Panc1 (cell line): ENCODE results near the gene PACSIN1. TPM values are rescaled to one million over a fixed set of nuclear protein-coding genes. Genes with fewer than 3 reads are reported as not detected.

Experiments
- ATAC-seq: fragments of 200-7000 bp; cut with Tn5 transposase; 2 replicates; pipeline ENCODE4 v1.9.1; 2020; ENCODE audit warnings: mild to moderate bottlenecking, moderate library complexity
- BruUV-seq: library from RNA; stranded (reverse); fragments of 400-500 nt; replicated peaks from 2 replicates; lab custom pipeline; 2021; lab: Mats Ljungman, UMichigan
- CTCF ChIA-PET: fragments of 300-600 bp; sonication (Branson Sonifier 250); formaldehyde crosslinking; loops from one replicate; lab custom pipeline; 2022; ENCODE audit warnings: antibody characterized with exemption; lab: Charles Lee
- POLR2A ChIA-PET: fragments of 300-600 bp; sonication (Branson Sonifier 250); formaldehyde crosslinking; loops from one replicate; lab custom pipeline; 2022; ENCODE audit warnings: antibody characterized with exemption; lab: Charles Lee
- DNase-seq: peaks from one replicate; pipeline ENCODE4 v3.0.0-alpha.2; 2010; ENCODE audit warnings: low read depth, low spot score
- H3K27ac ChIP-seq: 2 replicates; pipeline ENCODE4 v1.5.1; 2011; ENCODE audit warnings: mild to moderate bottlenecking, low read length, inconsistent platforms
- H3K27me3 ChIP-seq: fragments of 200-500 bp; sonication (Bioruptor generic); 2 replicates; pipeline ENCODE4 v1.6.0; 2014; ENCODE audit warnings: low read length, inconsistent platforms; ENCODE audit not compliant: control insufficient read depth, insufficient read depth
- H3K36me3 ChIP-seq: fragments of 200-500 bp; sonication (Bioruptor generic); 2 replicates; pipeline ENCODE4 v1.5.1; 2014; ENCODE audit warnings: inconsistent platforms, mild to moderate bottlenecking, low read length, moderate library complexity; ENCODE audit not compliant: control insufficient read depth, insufficient read depth
- H3K4me1 ChIP-seq: 2 replicates; pipeline ENCODE4 v1.5.1; 2011; ENCODE audit warnings: inconsistent platforms, mild to moderate bottlenecking, low read length, moderate library complexity; ENCODE audit not compliant: control insufficient read depth, insufficient read depth
- H3K4me3 ChIP-seq, 2 experiments: 2 replicates each; pipeline ENCODE4 v1.5.1; 2011 to 2012; ENCODE audit warnings: low read depth in 2 of 2, low read length in 2 of 2, mild to moderate bottlenecking in 2 of 2, inconsistent platforms in 1 of 2, moderate library complexity in 1 of 2
- H3K9me3 ChIP-seq: fragments of 200-500 bp; sonication (Bioruptor generic); 2 replicates; pipeline ENCODE4 v1.5.1; 2014; ENCODE audit warnings: low read depth, mild to moderate bottlenecking, inconsistent platforms, low read length, moderate library complexity; ENCODE audit not compliant: control insufficient read depth, insufficient read depth
- CTCF ChIP-seq: fragments of 450-650 bp; IDR thresholded peaks from 2 replicates; pipeline ENCODE4 v1.5.1; 2017; ENCODE audit warnings: mild to moderate bottlenecking
- POLR2AphosphoS5 ChIP-seq: IDR thresholded peaks from 2 replicates; pipeline ENCODE4 v1.6.1; 2012; ENCODE audit warnings: mild to moderate bottlenecking, low read depth, low read length, moderate library complexity
- REST ChIP-seq, 2 experiments: IDR thresholded peaks; 2 replicates each; pipeline ENCODE4 v1.6.1; 2011 to 2012; ENCODE audit warnings: low read depth in 2 of 2, control low read depth in 1 of 2, low read length in 1 of 2, mild to moderate bottlenecking in 1 of 2, moderate library complexity in 1 of 2; ENCODE audit not compliant: insufficient read depth in 1 of 2
- SIN3A ChIP-seq: IDR thresholded peaks from 2 replicates; pipeline ENCODE4 v1.6.1; 2012; ENCODE audit warnings: low read depth, mild to moderate bottlenecking, low read length, moderate library complexity, borderline replicate concordance; ENCODE audit not compliant: insufficient read depth
- TCF7L2 ChIP-seq: IDR thresholded peaks from 2 replicates; pipeline ENCODE4 v1.6.1; 2011; ENCODE audit warnings: mild to moderate bottlenecking, low read depth, low read length, inconsistent platforms
- in situ Hi-C: cut with HindIII; loops from 2 replicates; pipeline ENCODE4 v1.10.0; 2016; ENCODE audit warnings: low sequenced_read_pairs, low pct_unique_long_range_greater_than_20kb
- intact Hi-C: fragments of 100-400 bp; cut with micrococcal nuclease; formaldehyde crosslinking; loops from one replicate; pipeline ENCODE4 v1.10.0; 2022; ENCODE audit not compliant: unreplicated experiment
- total RNA-seq: library from RNA; stranded (reverse); gene quantifications from one replicate; pipeline ENCODE4 v1.2.1, GENCODE V29; 2021; ENCODE audit not compliant: unreplicated experiment

The PACSIN1 gene
- total RNA-seq, 1 experiment from 2014 or later: 0.18 TPM

GRCh38 chr6:34562350-34562749 lies 96.5 kb downstream of the PACSIN1 start:
- no peak overlapping the region for H3K27ac ChIP-seq
- intact Hi-C loops (no loop called here), in situ Hi-C loops (no loop called here)

GRCh38 chr6:34562861-34563512 lies 97.1 kb downstream of the PACSIN1 start:
- no TSS peak for BruUV-seq
- TF ChIP-seq CTCF (no peak), SIN3A (no peak)
- H3K9me3 ChIP-seq: no peaks in the 10 kb centered on the region
- H3K27ac ChIP-seq: no peak overlapping the region
- POLR2A ChIA-PET: interaction anchor here (0.5 kb wide), 1 partner anchor 326 kb away, joined by 8 read pairs; the partner anchor contains the start of gene HMGA1
- DNase-seq (no peak), ATAC-seq (no peak)
- CTCF ChIA-PET: interaction anchor here (0.6 to 0.8 kb wide), 2 partner anchors 24 to 426 kb away, joined by 3 read pairs; no protein-coding TSS in a partner anchor
- H3K27me3 ChIP-seq: no peaks in the 10 kb centered on the region
- intact Hi-C loops (no loop called here), in situ Hi-C loops (no loop called here)
- no peak overlapping the region for H3K4me3 ChIP-seq
- H3K36me3 ChIP-seq: no peaks in the 10 kb centered on the region
- H3K4me1 ChIP-seq: 0 out of 2 replicates have a peak, but pooled peaks cover 3% of the 10 kb centered on the region

More at GRCh38 chr6:34562350-34562749, 96.5 kb downstream of the PACSIN1 start:
- no peak for TF ChIP-seq REST (IDR thresholded peaks at IDR 0.05; ENCODE audit: insufficient read depth in 1 of 2, low read depth in 2 of 2, low read length in 1 of 2)
- Histone ChIP-seq H3K9me3 (no peaks in the 10 kb centered on the region), H3K4me3 (no peak overlapping the region), H3K36me3 (no peaks in the 10 kb centered on the region), H3K4me1 (0 out of 2 replicates have a peak, but pooled peaks cover 3% of the 10 kb centered on the region), H3K27me3 (no peaks in the 10 kb centered on the region)
- no peak for DNase-seq
- ChIA-PET CTCF (no interaction called here), POLR2A (no interaction called here)
- no peak for ATAC-seq
- BruUV-seq: no TSS peak

GRCh38 chr6:34563513-34563870 lies 97.6 kb downstream of the PACSIN1 start:
- CTCF ChIA-PET: interaction anchor here (0.6 to 0.8 kb wide), 2 partner anchors 24 to 427 kb away, joined by 3 read pairs; no protein-coding TSS in a partner anchor
- no TSS peak for BruUV-seq
- POLR2A ChIA-PET: no interaction called here

More at GRCh38 chr6:34563513-34563870, 97.6 kb downstream of the PACSIN1 start:
- H3K9me3 ChIP-seq: no peaks in the 10 kb centered on the region
- in situ Hi-C loops (no loop called here), intact Hi-C loops (no loop called here)
- ATAC-seq (no peak), DNase-seq (no peak)
- no peak overlapping the region for H3K27ac ChIP-seq
- no peaks in the 10 kb centered on the region for H3K27me3 ChIP-seq
- no peak for TF ChIP-seq REST (IDR thresholded peaks at IDR 0.05; ENCODE audit: insufficient read depth in 1 of 2, low read depth in 2 of 2, low read length in 1 of 2)
- TF ChIP-seq SIN3A: no peak
- no peak for TF ChIP-seq CTCF
- no peak for TF ChIP-seq POLR2AphosphoS5
- no peak for TF ChIP-seq TCF7L2
- H3K4me1 ChIP-seq: 0 out of 2 replicates have a peak, but pooled peaks cover 3% of the 10 kb centered on the region
- no peak overlapping the region for H3K4me3 ChIP-seq
- H3K36me3 ChIP-seq: no peaks in the 10 kb centered on the region
